HFFc6 (cell line): ENCODE measurements around the gene WWP2. TPM values are rescaled to one million over a fixed set of nuclear protein-coding genes. Genes with fewer than 3 reads are reported as not detected.

Experiments used
- DNase-seq: peaks from one replicate; pipeline ENCODE4 v3.0.0-alpha.2; 2018
- H3K27ac Mint-ChIP-seq: 2 replicates; pipeline ENCODE4 v1.8.0; 2020; ENCODE audit warnings: mild to moderate bottlenecking, mixed read lengths
- H3K27me3 Mint-ChIP-seq: 2 replicates; pipeline ENCODE4 v1.8.0; 2021; ENCODE audit warnings: mild to moderate bottlenecking, moderate library complexity, mixed read lengths; ENCODE audit not compliant: insufficient read depth
- H3K36me3 Mint-ChIP-seq: 2 replicates; pipeline ENCODE4 v1.8.0; 2021; ENCODE audit warnings: low read depth, mixed read lengths
- H3K4me1 Mint-ChIP-seq: 2 replicates; pipeline ENCODE4 v1.8.0; 2020; ENCODE audit warnings: low read depth, mixed read lengths
- H3K4me3 Mint-ChIP-seq: 2 replicates; pipeline ENCODE4 v1.8.0; 2020; ENCODE audit warnings: mild to moderate bottlenecking, moderate library complexity, mixed read lengths
- H3K9me3 Mint-ChIP-seq: 2 replicates; pipeline ENCODE4 v1.8.0; 2020; ENCODE audit warnings: mild to moderate bottlenecking, mixed read lengths
- CTCF ChIP-seq: fragments of 200-600 bp; sonication (generic); IDR thresholded peaks from 2 replicates; pipeline ENCODE4 v1.5.0; 2021; ENCODE audit warnings: antibody characterized with exemption, mild to moderate bottlenecking
- total RNA-seq, 6 experiments: library from RNA; stranded (reverse); fragmentation: NEBNext Ultra II Directional; extraction: Animal tissue kit (Norgen Biotek cat#: 25700); gene quantifications; 2 replicates in 1 of 6; 3 replicates in 5 of 6; pipeline ENCODE4 v1.2.3, GENCODE V29; 2021

The WWP2 gene
- total RNA-seq, 6 experiments from 2014 or later = 24.6 to 33.9 (median 30.5) TPM

GRCh38 chr16:69855592-69855991 is 93.5 kb downstream of the WWP2 start:
- H3K4me3 Mint-ChIP-seq = no peak overlapping the region
- TF ChIP-seq CTCF = no peak
- H3K9me3 Mint-ChIP-seq = no peaks in the 10 kb centered on the region
- DNase-seq = no peak
- peaks cover 14% of the 10 kb centered on the region for H3K36me3 Mint-ChIP-seq
- no peaks in the 10 kb centered on the region; the same call in 1 of the 2 replicates for H3K27me3 Mint-ChIP-seq
- peaks cover 24% of the 10 kb centered on the region for H3K4me1 Mint-ChIP-seq
- peak overlapping the region; percentile 10; the same call in 1 of the 2 replicates for H3K27ac Mint-ChIP-seq

GRCh38 chr16:69858191-69859104 is 96.3 kb downstream of the WWP2 start:
- no peak for DNase-seq
- peaks cover 12% of the 10 kb centered on the region for H3K36me3 Mint-ChIP-seq
- TF ChIP-seq CTCF = no peak
- no peaks in the 10 kb centered on the region; the same call in 1 of the 2 replicates for H3K27me3 Mint-ChIP-seq
- peaks cover 24% of the 10 kb centered on the region for H3K4me1 Mint-ChIP-seq
- H3K27ac Mint-ChIP-seq = no peak overlapping the region
- H3K9me3 Mint-ChIP-seq = no peaks in the 10 kb centered on the region
- H3K4me3 Mint-ChIP-seq = no peak overlapping the region

GRCh38 chr16:69859105-69859989 is 97.2 kb downstream of the WWP2 start:
- Mint-ChIP-seq H3K27me3 (no peaks in the 10 kb centered on the region; the same call in 1 of the 2 replicates), H3K27ac (no peak overlapping the region), H3K9me3 (no peaks in the 10 kb centered on the region), H3K4me3 (no peak overlapping the region), H3K4me1 (peaks cover 24% of the 10 kb centered on the region), H3K36me3 (peaks cover 5% of the 10 kb centered on the region; the same call in 1 of the 2 replicates)
- DNase-seq = no peak
- TF ChIP-seq CTCF = peak; percentile 48; the same call in 1 of the 2 replicates

GRCh38 chr16:69860233-69861231 is 98.4 kb downstream of the WWP2 start:
- Mint-ChIP-seq H3K9me3 (no peaks in the 10 kb centered on the region), H3K27me3 (no peaks in the 10 kb centered on the region; the same call in 1 of the 2 replicates)

More at GRCh38 chr16:69860233-69861231, 98.4 kb downstream of the WWP2 start:
- Mint-ChIP-seq H3K4me3 (no peak overlapping the region), H3K36me3 (peaks cover 5% of the 10 kb centered on the region; the same call in 1 of the 2 replicates), H3K27ac (peak overlapping the region; percentile 36; the same call in 1 of the 2 replicates), H3K4me1 (peaks cover 24% of the 10 kb centered on the region)
- DNase-seq = no peak
- TF ChIP-seq CTCF = no peak
